NCI-H226 (cell line): Measurements from ENCODE around the gene CLIC2.

Experiments used
- DNase-seq: peaks from one replicate; pipeline ENCODE4 v3.0.0-alpha.2; 2015

CLIC2 gene

DNA sequence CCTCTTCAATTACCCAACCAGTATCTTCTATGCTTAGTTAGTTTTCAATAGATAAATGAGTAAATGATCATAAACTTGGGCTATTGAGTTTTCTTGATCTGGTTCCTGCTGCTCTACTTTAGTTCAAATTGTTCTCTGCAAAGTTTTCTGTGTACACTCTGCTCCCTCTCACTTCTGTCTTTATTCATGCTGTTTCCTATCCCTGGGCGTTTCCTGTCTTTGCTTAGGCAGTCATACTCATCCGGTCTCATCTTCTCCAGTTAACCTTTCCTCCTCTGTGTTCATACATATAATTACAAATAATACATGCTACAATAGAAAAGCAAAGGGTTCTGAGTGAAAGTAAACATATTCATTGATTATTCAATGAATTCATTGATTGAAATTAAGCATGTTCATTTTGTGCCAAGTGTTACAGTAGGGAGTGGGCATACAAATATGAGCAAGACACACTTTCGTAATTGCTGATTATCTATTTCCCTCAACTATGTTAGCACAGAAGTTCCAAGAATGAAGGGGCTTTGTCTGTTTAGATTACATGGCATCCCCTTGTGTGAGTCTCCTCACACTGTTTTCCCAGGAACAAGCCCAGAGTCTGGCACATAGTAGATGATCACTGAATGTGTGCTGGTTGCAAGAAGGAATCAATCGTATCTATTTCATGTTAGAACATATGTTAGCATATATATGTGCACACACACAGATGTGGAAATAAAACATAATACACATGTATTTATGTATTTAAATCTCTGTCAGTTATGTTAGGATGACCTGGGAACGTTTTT, 71.3 kb downstream of the CLIC2 start:
- DNase-seq, result no peak

DNA sequence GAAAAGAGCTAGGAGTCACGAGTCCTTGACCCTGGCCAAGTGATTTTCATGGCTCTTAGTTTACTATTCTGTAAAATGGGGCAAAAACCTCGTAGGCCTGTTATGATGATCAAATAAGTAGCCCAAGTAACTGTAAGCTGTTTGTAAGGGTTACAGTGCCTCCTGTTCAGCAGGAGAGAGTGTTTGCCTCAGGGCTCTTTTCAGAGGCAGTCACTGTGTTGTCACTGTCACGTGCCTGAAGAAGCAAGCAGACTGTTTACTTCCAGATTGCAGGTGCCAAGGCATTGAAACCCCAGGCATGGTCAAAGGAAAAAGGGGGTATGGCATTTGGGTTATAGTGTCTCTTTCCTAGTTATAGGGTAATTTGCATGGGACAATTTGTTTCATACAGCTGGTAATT, 74.7 kb downstream of the CLIC2 start:
- DNase-seq, result no peak

DNA sequence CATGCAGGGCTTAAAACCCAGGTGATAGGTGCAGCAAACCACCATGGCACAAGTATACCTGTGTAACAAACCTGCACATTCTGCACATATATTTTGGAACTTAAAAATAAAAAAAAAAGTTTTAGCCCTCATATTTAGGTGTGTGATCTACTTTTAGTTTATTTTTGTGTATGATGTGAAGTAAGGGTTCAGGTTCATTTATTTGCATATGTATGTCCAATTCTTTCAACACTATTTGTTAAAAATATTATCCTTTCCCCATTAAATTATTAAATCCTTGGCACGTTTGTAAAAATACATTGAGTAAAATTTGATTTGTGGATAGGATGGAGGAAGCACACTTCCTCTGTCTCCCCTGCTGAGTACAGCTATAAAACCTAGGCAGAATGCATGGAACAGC, 83.0 kb downstream of the CLIC2 start:
- DNase-seq, result no peak

DNA sequence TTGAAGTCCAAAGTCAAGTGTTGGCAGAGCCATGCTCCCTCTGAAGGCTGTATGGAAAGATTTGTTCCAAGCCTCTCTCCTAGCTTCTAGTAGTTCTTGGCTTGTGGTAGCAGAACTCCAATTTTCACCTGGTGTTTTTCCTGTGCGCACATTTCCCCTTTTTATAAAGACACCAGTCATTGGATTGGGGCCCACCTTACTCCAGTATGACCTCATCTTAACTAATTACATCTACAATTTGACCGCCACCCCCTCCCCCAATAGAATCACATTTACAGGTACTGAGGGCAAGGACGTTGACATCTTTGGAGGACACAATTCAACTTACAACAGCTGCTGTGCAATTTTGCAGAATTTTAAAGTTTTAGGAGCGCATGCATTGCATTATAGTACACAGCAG, 86.9 kb downstream of the CLIC2 start:
- DNase-seq, result no peak

DNA sequence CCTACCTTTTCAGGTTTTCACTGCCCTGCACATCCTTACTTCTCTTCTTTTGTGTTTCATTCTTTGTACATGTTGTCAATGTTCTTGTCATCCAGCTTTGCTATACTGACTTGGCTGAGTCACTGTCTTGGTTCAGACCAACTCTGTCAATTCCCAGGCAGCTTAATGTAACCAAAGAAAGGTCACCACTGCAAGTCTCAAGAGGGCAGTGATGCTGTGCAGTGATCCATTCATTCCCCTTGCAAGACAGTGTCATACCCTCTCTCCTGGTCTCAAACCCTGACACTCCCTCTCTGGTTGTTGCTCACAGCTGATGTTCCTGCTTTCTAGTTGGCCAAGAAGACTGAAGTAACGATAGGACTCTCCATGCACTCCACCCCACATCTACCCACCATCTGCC, 87.7 kb downstream of the CLIC2 start:
- no peak for DNase-seq

DNA sequence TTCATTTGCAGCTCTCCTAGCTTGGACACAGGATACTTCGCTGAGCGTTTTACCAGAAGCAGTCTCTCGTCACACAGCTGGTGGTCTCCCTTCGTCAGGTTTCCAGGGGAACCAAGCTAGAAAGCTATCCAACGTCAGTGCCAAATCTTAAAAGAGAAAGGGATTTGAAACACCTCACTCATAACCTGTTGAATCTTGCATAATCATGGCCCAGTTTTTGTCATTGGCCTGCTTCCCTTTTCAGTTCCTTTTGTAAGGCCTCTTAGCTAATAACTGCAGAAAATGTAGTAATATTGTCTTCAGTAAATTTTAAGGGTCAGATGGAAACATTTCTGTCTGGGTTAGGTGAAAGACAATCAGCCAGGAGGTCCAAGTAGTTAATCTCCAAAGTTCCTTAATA, 92.1 kb downstream of the CLIC2 start:
- no peak for DNase-seq

- DNase-seq, result no peak
Observed at GRCh38 chrX:155237719-155238118, 96.7 kb downstream of the CLIC2 start.

GRCh38 chrX:155235891-155236290, 98.5 kb downstream of the CLIC2 start:
- DNase-seq, result no peak

- DNase-seq, result no peak
Observed at GRCh38 chrX:155231163-155231562, 103.3 kb downstream of the CLIC2 start.
